MCF 10A (cell line): ENCODE results near the gene CACNB2. TPM values are rescaled to one million over a fixed set of nuclear protein-coding genes. Genes with fewer than 3 reads are reported as not detected.

ENCODE experiments used
- BruUV-seq: library from RNA; stranded (reverse); fragments of 400-500 nt; replicated peaks from 2 replicates; lab custom pipeline; 2021; lab: Mats Ljungman, UMichigan
- CTCF ChIA-PET: fragments of 300-600 bp; sonication (Branson Sonifier 250); formaldehyde crosslinking; extraction: SDS; loops from one replicate; lab custom pipeline; 2021; ENCODE audit warnings: antibody characterized with exemption, inconsistent platforms; lab: Yijun Ruan, JAX
- POLR2A ChIA-PET: fragments of 300-600, 350-650 bp; sonication (Branson Sonifier 250); formaldehyde crosslinking; extraction: SDS; loops from one replicate; lab custom pipeline; 2020; ENCODE audit warnings: antibody characterized with exemption, inconsistent platforms; lab: Yijun Ruan, JAX
- DNase-seq: peaks from one replicate; pipeline ENCODE4 v3.0.0-alpha.2; 2018; ENCODE audit not compliant: unreplicated experiment
- H3K27ac Mint-ChIP-seq: one replicate; pipeline ENCODE4 v1.8.0; 2022; ENCODE audit warnings: mild to moderate bottlenecking, low read depth, mixed read lengths; ENCODE audit not compliant: unreplicated experiment
- H3K27me3 Mint-ChIP-seq: one replicate; pipeline ENCODE4 v1.8.0; 2022; ENCODE audit warnings: mixed read lengths; ENCODE audit not compliant: insufficient read depth, unreplicated experiment
- H3K36me3 Mint-ChIP-seq: one replicate; pipeline ENCODE4 v1.8.0; 2022; ENCODE audit warnings: mild to moderate bottlenecking, moderate library complexity, mixed read lengths; ENCODE audit not compliant: insufficient read depth, unreplicated experiment
- H3K4me1 Mint-ChIP-seq: one replicate; pipeline ENCODE4 v1.8.0; 2022; ENCODE audit warnings: mixed read lengths; ENCODE audit not compliant: insufficient read depth, unreplicated experiment
- H3K4me3 Mint-ChIP-seq: one replicate; pipeline ENCODE4 v1.8.0; 2022; ENCODE audit warnings: mild to moderate bottlenecking, moderate library complexity, mixed read lengths; ENCODE audit not compliant: unreplicated experiment
- H3K9me3 Mint-ChIP-seq: one replicate; pipeline ENCODE4 v1.8.0; 2022; ENCODE audit warnings: mixed read lengths; ENCODE audit not compliant: unreplicated experiment
- CTCF ChIP-seq: fragments of 200-600 bp; IDR thresholded peaks from one replicate; pipeline ENCODE4 v1.8.0; 2022; ENCODE audit warnings: antibody characterized with exemption, mild to moderate bottlenecking; ENCODE audit not compliant: unreplicated experiment
- intact Hi-C: fragments of 100-400 bp; cut with micrococcal nuclease; formaldehyde crosslinking; loops from 2 replicates; pipeline ENCODE4 v1.14.1; 2022
- total RNA-seq: library from RNA; stranded (reverse); gene quantifications from 2 replicates; pipeline ENCODE4 v1.2.3, GENCODE V29; 2022

The CACNB2 gene
- total RNA-seq, 1 experiment from 2014 or later, result 3.3 TPM

- H3K36me3 Mint-ChIP-seq, result no peaks in the 10 kb centered on the region
- intact Hi-C loops, result no loop called here
- no peaks in the 10 kb centered on the region for H3K4me1 Mint-ChIP-seq
- H3K27me3 Mint-ChIP-seq, result no peaks in the 10 kb centered on the region
- DNase-seq, result no peak
- no peaks in the 10 kb centered on the region for H3K9me3 Mint-ChIP-seq
- TF ChIP-seq CTCF, result no peak
- H3K27ac Mint-ChIP-seq, result no peak overlapping the region
- POLR2A ChIA-PET, result no interaction called here
- H3K4me3 Mint-ChIP-seq, result no peak overlapping the region
- no TSS peak for BruUV-seq
- CTCF ChIA-PET, result interaction anchor here (0.7 kb wide), 1 partner anchor 325 kb away, joined by 5 read pairs; no protein-coding TSS in a partner anchor
Measured at GRCh38 chr10:18293536-18294510, 153.6 kb downstream of the CACNB2 start.

- intact Hi-C loops, result no loop called here
- ChIA-PET CTCF (interaction anchor here (0.7 kb wide), 1 partner anchor 325 kb away, joined by 5 read pairs; no protein-coding TSS in a partner anchor), POLR2A (no interaction called here)
- Mint-ChIP-seq H3K27me3 (no peaks in the 10 kb centered on the region), H3K4me3 (no peak overlapping the region), H3K4me1 (no peaks in the 10 kb centered on the region), H3K36me3 (no peaks in the 10 kb centered on the region), H3K9me3 (no peaks in the 10 kb centered on the region), H3K27ac (no peak overlapping the region)
- no peak for DNase-seq
- no TSS peak for BruUV-seq
- TF ChIP-seq CTCF, result no peak
Measured at GRCh38 chr10:18294633-18295032, 154.4 kb downstream of the CACNB2 start.

GRCh38 chr10:18297659-18298058 is 157.4 kb downstream of the CACNB2 start:
- H3K36me3 Mint-ChIP-seq, result no peaks in the 10 kb centered on the region
- no peak for DNase-seq
- TF ChIP-seq CTCF, result no peak
- H3K4me1 Mint-ChIP-seq, result no peaks in the 10 kb centered on the region
- ChIA-PET CTCF (interaction anchor here (0.7 kb wide), 1 partner anchor 9 kb away, joined by 6 read pairs; no protein-coding TSS in a partner anchor), POLR2A (no interaction called here)
- no peaks in the 10 kb centered on the region for H3K27me3 Mint-ChIP-seq
- no peak overlapping the region for H3K4me3 Mint-ChIP-seq
- no peak overlapping the region for H3K27ac Mint-ChIP-seq
- intact Hi-C loops, result no loop called here
- BruUV-seq, result no TSS peak
- no peaks in the 10 kb centered on the region for H3K9me3 Mint-ChIP-seq

- DNase-seq, result no peak
- ChIA-PET POLR2A (no interaction called here), CTCF (no interaction called here)
- Mint-ChIP-seq H3K4me1 (no peaks in the 10 kb centered on the region), H3K4me3 (no peak overlapping the region), H3K27me3 (no peaks in the 10 kb centered on the region), H3K27ac (no peak overlapping the region), H3K36me3 (no peaks in the 10 kb centered on the region), H3K9me3 (no peaks in the 10 kb centered on the region)
- TF ChIP-seq CTCF, result no peak
- BruUV-seq, result no TSS peak
- intact Hi-C loops, result no loop called here
Measured at GRCh38 chr10:18298256-18298655, 158.0 kb downstream of the CACNB2 start.
